ENCODE measurements around the gene STXBP6. TPM values are rescaled to one million over a fixed set of nuclear protein-coding genes. Genes with fewer than 3 reads are reported as not detected.

STXBP6 gene
- total and polyA plus RNA-seq, 8 donors: 9.9 to 28.5 (median 23.2) TPM

DNA sequence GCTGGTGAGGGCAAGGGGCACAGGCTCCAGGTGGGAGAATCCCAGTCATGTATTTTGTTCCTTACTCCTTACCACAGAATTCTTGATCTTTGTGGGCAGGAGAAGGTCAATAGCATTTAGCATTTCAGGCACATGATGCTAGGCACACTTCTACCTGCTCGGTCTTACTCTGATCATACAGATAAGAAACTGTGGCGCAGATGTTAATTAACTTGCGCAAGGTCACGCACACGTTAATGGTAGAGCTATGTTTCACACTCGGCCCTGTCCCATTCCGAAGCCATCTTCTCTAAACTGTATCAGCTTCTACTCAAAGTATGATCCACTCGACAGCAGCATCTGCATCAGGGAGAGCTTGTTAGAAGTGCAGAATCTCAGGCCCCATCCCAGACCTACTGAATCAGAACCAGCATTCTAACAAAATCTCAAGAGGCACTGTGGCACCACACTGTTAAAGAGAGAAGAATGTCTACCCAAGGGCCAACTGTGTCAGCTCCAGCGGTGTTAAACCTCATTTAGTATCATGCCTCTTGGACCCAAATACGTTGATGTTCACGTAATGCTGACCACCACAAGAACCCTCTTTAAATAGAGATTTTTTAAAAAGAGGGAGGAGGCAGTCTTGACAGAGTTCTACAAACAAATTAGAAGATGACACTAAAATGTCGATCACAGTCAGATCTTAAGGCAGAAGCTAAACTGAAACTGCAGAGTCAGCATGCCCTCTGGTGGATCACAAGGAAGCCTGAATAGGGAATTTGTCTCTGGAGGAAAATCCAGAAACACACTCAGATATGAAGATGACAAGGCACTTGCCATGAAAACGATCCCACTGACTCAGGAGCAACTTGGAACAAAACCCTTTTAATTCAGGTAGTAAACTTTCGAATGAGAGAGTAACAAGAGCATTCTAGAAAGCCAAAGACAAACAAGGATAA lies 7.3 kb downstream of the STXBP6 start:
- no peak for FAIRE-seq
- TF ChIP-seq, protein P1, sequence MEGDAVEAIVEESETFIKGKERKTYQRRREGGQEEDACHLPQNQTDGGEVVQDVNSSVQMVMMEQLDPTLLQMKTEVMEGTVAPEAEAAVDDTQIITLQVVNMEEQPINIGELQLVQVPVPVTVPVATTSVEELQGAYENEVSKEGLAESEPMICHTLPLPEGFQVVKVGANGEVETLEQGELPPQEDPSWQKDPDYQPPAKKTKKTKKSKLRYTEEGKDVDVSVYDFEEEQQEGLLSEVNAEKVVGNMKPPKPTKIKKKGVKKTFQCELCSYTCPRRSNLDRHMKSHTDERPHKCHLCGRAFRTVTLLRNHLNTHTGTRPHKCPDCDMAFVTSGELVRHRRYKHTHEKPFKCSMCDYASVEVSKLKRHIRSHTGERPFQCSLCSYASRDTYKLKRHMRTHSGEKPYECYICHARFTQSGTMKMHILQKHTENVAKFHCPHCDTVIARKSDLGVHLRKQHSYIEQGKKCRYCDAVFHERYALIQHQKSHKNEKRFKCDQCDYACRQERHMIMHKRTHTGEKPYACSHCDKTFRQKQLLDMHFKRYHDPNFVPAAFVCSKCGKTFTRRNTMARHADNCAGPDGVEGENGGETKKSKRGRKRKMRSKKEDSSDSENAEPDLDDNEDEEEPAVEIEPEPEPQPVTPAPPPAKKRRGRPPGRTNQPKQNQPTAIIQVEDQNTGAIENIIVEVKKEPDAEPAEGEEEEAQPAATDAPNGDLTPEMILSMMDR (IDR thresholded peaks at IDR 0.05): peak in 3 of 4 donors; percentile 8 to 26 (median 14)
- Histone ChIP-seq H3K4me3 (no peak overlapping the region), H3K27me3 (no peaks in the 10 kb centered on the region), H3K4me1 (peaks cover 22 to 39% (median 37%) of the 10 kb centered on the region in 3 donors), H3K9me3 (no peaks in the 10 kb centered on the region), H3K27ac (peak overlapping the region in 2 of 4 donors; percentile 50 to 67), H3K36me3 (no peaks in the 10 kb centered on the region)
- 69 to 76% methylated on average over 14 of the region's 14 CpGs for WGBS, 2 donors
- ATAC-seq: peak in 3 of 4 donors; percentile 46 to 64 (median 60)
- intact Hi-C loops (cut with DNase I): loop anchor here in 1 of 3 donors (10.0 kb wide), 1 partner anchor 238 kb away; no protein-coding TSS in a partner anchor
- peak in 1 of 6 donors; percentile 24 for DNase-seq

DNA sequence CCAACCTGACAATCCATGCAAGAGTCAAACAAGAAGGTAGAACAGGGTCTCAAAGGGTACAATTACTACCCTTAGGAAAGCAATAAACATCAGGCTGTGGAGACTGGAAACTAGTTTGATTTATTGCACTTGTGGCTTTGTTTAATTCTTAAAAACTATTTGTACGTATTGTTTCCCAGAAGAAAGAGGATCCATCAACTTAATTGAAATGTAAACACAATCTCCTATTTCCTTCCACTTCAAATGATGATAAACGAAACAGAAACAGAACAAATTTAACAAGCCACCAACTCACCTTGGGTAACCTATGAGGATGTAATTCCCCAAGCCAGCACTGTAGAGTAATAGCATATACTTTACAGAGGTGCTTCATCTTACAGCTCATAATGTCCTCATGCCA lies 8.0 kb downstream of the STXBP6 start:
- WGBS, 2 donors: 9 to 18% methylated on average over 2 of the region's 2 CpGs

DNA sequence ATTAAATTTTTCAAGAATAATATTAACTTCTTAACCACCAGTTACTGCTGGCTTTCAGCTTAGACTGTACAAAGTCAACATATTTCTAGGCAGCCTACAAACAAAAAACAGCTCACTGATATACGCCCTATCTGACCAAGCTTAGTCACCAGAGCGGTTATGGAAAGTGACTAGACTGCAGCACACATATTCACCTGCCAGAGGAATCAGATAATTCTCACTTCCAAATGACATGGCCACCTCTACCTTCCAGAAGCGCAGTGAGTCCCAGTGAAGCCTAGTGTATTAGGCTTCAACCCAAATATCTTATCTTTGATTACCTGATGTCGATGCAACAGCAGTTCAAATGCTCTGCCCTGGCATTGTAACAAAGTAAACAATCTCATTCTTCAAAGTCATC lies 8.5 kb downstream of the STXBP6 start:
- peak overlapping the region in 3 of 4 donors; percentile 13 to 67 (median 50) for H3K27ac ChIP-seq
- 9 to 22% methylated on average over 4 of the region's 4 CpGs for WGBS, 2 donors
- no peaks in the 10 kb centered on the region for H3K36me3 ChIP-seq
- H3K27me3 ChIP-seq: no peaks in the 10 kb centered on the region
- peak; percentile 78 to 85 (median 82) for ATAC-seq
- DNase-seq: no peak
- H3K4me1 ChIP-seq: peaks cover 17 to 36% (median 26%) of the 10 kb centered on the region in 3 donors
- intact Hi-C loops (cut with DNase I): loop anchor here in 1 of 3 donors (10.0 kb wide), 1 partner anchor 237 kb away; no protein-coding TSS in a partner anchor
- no peaks in the 10 kb centered on the region for H3K9me3 ChIP-seq
- TF ChIP-seq, protein P1 (IDR thresholded peaks at IDR 0.05): no peak
- H3K4me3 ChIP-seq: no peak overlapping the region
- no peak for FAIRE-seq

More for the DNA sequence above, 8.0 kb downstream of the STXBP6 start:
- no peak for DNase-seq
- Histone ChIP-seq H3K27ac (peak overlapping the region in 3 of 4 donors; percentile 13 to 67 (median 50)), H3K4me1 (peaks cover 21 to 39% (median 30%) of the 10 kb centered on the region in 3 donors), H3K27me3 (no peaks in the 10 kb centered on the region), H3K4me3 (no peak overlapping the region), H3K9me3 (no peaks in the 10 kb centered on the region), H3K36me3 (no peaks in the 10 kb centered on the region)
- TF ChIP-seq, protein P1 (IDR thresholded peaks at IDR 0.05): no peak
- ATAC-seq: peak in 3 of 4 donors; percentile 52 to 70 (median 67)
- no peak for FAIRE-seq
- intact Hi-C loops (cut with DNase I): loop anchor here in 1 of 3 donors (10.0 kb wide), 1 partner anchor 237 kb away; no protein-coding TSS in a partner anchor

GRCh38 chr14:25039933-25040332 lies 10.0 kb downstream of the STXBP6 start:
- ATAC-seq: no peak
- intact Hi-C loops (cut with DNase I): loop anchor here in 1 of 3 donors (10.0 kb wide), 1 partner anchor 235 kb away; no protein-coding TSS in a partner anchor
- Histone ChIP-seq H3K27ac (no peak overlapping the region), H3K36me3 (no peaks in the 10 kb centered on the region), H3K27me3 (no peaks in the 10 kb centered on the region), H3K4me3 (no peak overlapping the region), H3K4me1 (peaks cover 15 to 31% (median 21%) of the 10 kb centered on the region in 3 donors), H3K9me3 (no peaks in the 10 kb centered on the region)
- no peak for DNase-seq
- FAIRE-seq: no peak
- 87 to 96% methylated on average over 5 of the region's 5 CpGs for WGBS, 2 donors
- TF ChIP-seq, protein P1 (IDR thresholded peaks at IDR 0.05): no peak

Data from pancreas (tissue), 10 donors.